Mesenchymal stem cell (in vitro differentiated cells and primary cell): ENCODE data around the gene RBKS.
A peak's percentile ranks its signal among the peaks of the same experiment; 100 is the strongest.

Source experiments
- DNase-seq: peaks from one replicate; pipeline ENCODE4 v3.0.0-alpha.2; 2013
- H2AFZ ChIP-seq: one replicate; pipeline ENCODE4 v1.6.1; 2013; ENCODE audit warnings: low read depth, mild to moderate bottlenecking, control low read depth, inconsistent platforms, low read length, moderate library complexity
- H2AK5ac ChIP-seq: 2 replicates; pipeline ENCODE4 v1.6.1; 2013; ENCODE audit warnings: low read length, moderate library complexity, mild to moderate bottlenecking, inconsistent platforms; ENCODE audit not compliant: severe bottlenecking
- H2BK120ac ChIP-seq: one replicate; pipeline ENCODE4 v1.6.1; 2013; ENCODE audit warnings: low read depth, mild to moderate bottlenecking, inconsistent platforms, low read length, moderate library complexity
- H2BK12ac ChIP-seq, 2 experiments: one replicate each; pipeline ENCODE4 v1.6.1; 2013; ENCODE audit warnings: inconsistent platforms in 2 of 2, low read length in 2 of 2, mild to moderate bottlenecking in 2 of 2, moderate library complexity in 2 of 2, control low read depth in 1 of 2
- H2BK15ac ChIP-seq: one replicate; pipeline ENCODE4 v1.6.1; 2013; ENCODE audit warnings: mild to moderate bottlenecking, low read depth, inconsistent platforms; ENCODE audit not compliant: poor library complexity, severe bottlenecking
- H2BK5ac ChIP-seq: 2 replicates; pipeline ENCODE4 v1.6.1; 2013; ENCODE audit warnings: low read depth, mild to moderate bottlenecking, low read length, control low read depth, inconsistent platforms; ENCODE audit not compliant: poor library complexity, severe bottlenecking
- H3K14ac ChIP-seq, 2 experiments: one replicate each; pipeline ENCODE4 v1.6.1; 2013; ENCODE audit warnings: inconsistent platforms in 2 of 2, low read length in 2 of 2, control low read depth in 1 of 2, mild to moderate bottlenecking in 1 of 2, moderate library complexity in 1 of 2
- H3K18ac ChIP-seq, 2 experiments: one replicate each; pipeline ENCODE4 v1.6.1; 2013; ENCODE audit warnings: inconsistent platforms in 2 of 2, low read length in 2 of 2, control low read depth in 1 of 2, low read depth in 1 of 2, mild to moderate bottlenecking in 1 of 2
- H3K23ac ChIP-seq, 2 experiments: one replicate each; pipeline ENCODE4 v1.6.1; 2013; ENCODE audit warnings: inconsistent platforms in 2 of 2, low read length in 2 of 2, mild to moderate bottlenecking in 2 of 2, moderate library complexity in 2 of 2, control low read depth in 1 of 2
- H3K27ac ChIP-seq: 2 replicates; pipeline ENCODE4 v1.5.1; 2013; ENCODE audit warnings: mild to moderate bottlenecking, moderate library complexity, low read length, control low read depth, inconsistent platforms; ENCODE audit not compliant: poor library complexity, severe bottlenecking
- H3K27me3 ChIP-seq, 2 experiments: 2 replicates each; pipeline versions ENCODE4 v1.6.1 to v1.7.0; 2013; ENCODE audit warnings: low read length in 2 of 2, mild to moderate bottlenecking in 2 of 2, moderate library complexity in 2 of 2, control low read depth in 1 of 2, inconsistent platforms in 1 of 2; ENCODE audit not compliant: control insufficient read depth in 1 of 2, insufficient read depth in 1 of 2
- H3K36me3 ChIP-seq, 2 experiments: 2 replicates each; pipeline versions ENCODE4 v1.6.1 to v1.7.0; 2013; ENCODE audit warnings: low read length in 2 of 2, control low read depth in 1 of 2, inconsistent platforms in 1 of 2, low read depth in 1 of 2, mild to moderate bottlenecking in 1 of 2; ENCODE audit not compliant: insufficient read depth in 2 of 2, control insufficient read depth in 1 of 2
- H3K4ac ChIP-seq, 2 experiments: one replicate each; pipeline ENCODE4 v1.6.1; 2013; ENCODE audit warnings: inconsistent platforms in 2 of 2, low read length in 2 of 2, mild to moderate bottlenecking in 2 of 2, moderate library complexity in 2 of 2, control low read depth in 1 of 2, low read depth in 1 of 2
- H3K4me1 ChIP-seq: 2 replicates; pipeline ENCODE4 v1.6.1; 2013; ENCODE audit warnings: low read depth, low read length, control low read depth; ENCODE audit not compliant: control insufficient read depth, insufficient read depth
- H3K4me2 ChIP-seq: 2 replicates; pipeline ENCODE4 v1.6.1; 2013; ENCODE audit warnings: low read length, mild to moderate bottlenecking, inconsistent platforms; ENCODE audit not compliant: poor library complexity, severe bottlenecking
- H3K4me3 ChIP-seq, 2 experiments: 2 replicates each; pipeline versions ENCODE4 v1.5.1 to v1.7.0; 2013; ENCODE audit warnings: low read length in 2 of 2, mild to moderate bottlenecking in 2 of 2, control low read depth in 1 of 2, low read depth in 1 of 2; ENCODE audit not compliant: insufficient read depth in 1 of 2
- H3K79me1 ChIP-seq: replicated peaks from 2 replicates; pipeline ENCODE4 v1.6.1; 2013; ENCODE audit warnings: mild to moderate bottlenecking, control low read depth, low read length, inconsistent platforms; ENCODE audit not compliant: poor library complexity, severe bottlenecking
- H3K9ac ChIP-seq: 2 replicates; pipeline ENCODE4 v1.7.0; 2013; ENCODE audit warnings: mild to moderate bottlenecking, low read length, moderate library complexity
- H3K9me3 ChIP-seq: 2 replicates; pipeline ENCODE4 v1.7.0; 2013; ENCODE audit warnings: mild to moderate bottlenecking, low read length; ENCODE audit not compliant: control insufficient read depth
- H4K8ac ChIP-seq: one replicate; pipeline ENCODE4 v1.6.1; 2013; ENCODE audit warnings: inconsistent platforms, mild to moderate bottlenecking, low read length, moderate library complexity
- H4K91ac ChIP-seq: one replicate; pipeline ENCODE4 v1.6.1; 2013; ENCODE audit warnings: mild to moderate bottlenecking, low read length, inconsistent platforms
- WGBS: methylation state at CpG from one replicate; pipeline ENCODE4 v1.1.7; 2013; ENCODE audit warnings: mixed read lengths; 5-methylcytosine and 5-hydroxymethylcytosine counted together

RBKS gene

GRCh38 chr2:27887111-27887510 lies 3.1 kb downstream of the RBKS start:
- no peak for DNase-seq
- WGBS: 60% methylated on average over 1 of the region's 2 CpGs

GRCh38 chr2:27886322-27886721 lies 3.9 kb downstream of the RBKS start:
- Histone ChIP-seq H3K14ac (no peak overlapping the region), H2BK15ac (no peak overlapping the region), H3K4me3 (no peak overlapping the region), H2BK5ac (no peak overlapping the region), H2AFZ (no peak overlapping the region), H3K23ac (no peak overlapping the region), H3K27ac (peak overlapping the region; percentile 38), H4K8ac (no peak overlapping the region), H2AK5ac (no peak overlapping the region), H3K27me3 (no peaks in the 10 kb centered on the region), H3K9ac (peak overlapping the region; percentile 65), H4K91ac (no peak overlapping the region), H3K9me3 (peaks cover 4% of the 10 kb centered on the region), H3K36me3 (no peaks in the 10 kb centered on the region), H3K18ac (no peak overlapping the region), H3K79me1 (peaks cover 5% of the 10 kb centered on the region), H2BK12ac (no peak overlapping the region), H3K4ac (no peak overlapping the region), H3K4me2 (no peak overlapping the region), H2BK120ac (no peak overlapping the region), H3K4me1 (peaks cover 7% of the 10 kb centered on the region)
- WGBS: 95% methylated on average over 4 of the region's 6 CpGs
- no peak for DNase-seq

More at GRCh38 chr2:27887111-27887510, 3.1 kb downstream of the RBKS start:
- H3K36me3 ChIP-seq: no peaks in the 10 kb centered on the region
- no peak overlapping the region for H2AFZ ChIP-seq
- no peak overlapping the region for H2BK12ac ChIP-seq
- H3K9ac ChIP-seq: no peak overlapping the region
- H2BK15ac ChIP-seq: no peak overlapping the region
- no peak overlapping the region for H4K8ac ChIP-seq
- H3K4me1 ChIP-seq: peaks cover 7% of the 10 kb centered on the region
- no peak overlapping the region for H2BK120ac ChIP-seq
- no peak overlapping the region for H2BK5ac ChIP-seq
- no peaks in the 10 kb centered on the region for H3K27me3 ChIP-seq
- no peak overlapping the region for H3K27ac ChIP-seq
- peaks cover 7% of the 10 kb centered on the region for H3K79me1 ChIP-seq
- H3K18ac ChIP-seq: no peak overlapping the region
- peak overlapping the region; percentile 13 for H2AK5ac ChIP-seq
- peaks cover 4% of the 10 kb centered on the region for H3K9me3 ChIP-seq
- H3K4ac ChIP-seq: no peak overlapping the region
- no peak overlapping the region for H3K14ac ChIP-seq
- H4K91ac ChIP-seq: no peak overlapping the region
- no peak overlapping the region for H3K4me2 ChIP-seq
- no peak overlapping the region for H3K4me3 ChIP-seq
- H3K23ac ChIP-seq: no peak overlapping the region

- Histone ChIP-seq H3K23ac (no peak overlapping the region), H3K4me3 (no peak overlapping the region), H3K9me3 (peaks cover 4% of the 10 kb centered on the region), H3K4me1 (peaks cover 7% of the 10 kb centered on the region), H3K14ac (no peak overlapping the region), H4K91ac (no peak overlapping the region), H3K79me1 (peaks cover 2% of the 10 kb centered on the region), H2BK12ac (no peak overlapping the region), H3K9ac (peak overlapping the region; percentile 65), H3K18ac (no peak overlapping the region), H3K27me3 (no peaks in the 10 kb centered on the region), H2BK15ac (no peak overlapping the region), H3K27ac (peak overlapping the region; percentile 45), H3K4me2 (no peak overlapping the region), H3K36me3 (no peaks in the 10 kb centered on the region), H2AFZ (no peak overlapping the region), H2BK5ac (no peak overlapping the region), H4K8ac (no peak overlapping the region), H2BK120ac (no peak overlapping the region), H3K4ac (no peak overlapping the region), H2AK5ac (no peak overlapping the region)
- 60% methylated on average over 1 of the region's 1 CpG for WGBS
- no peak for DNase-seq
Measured at GRCh38 chr2:27885661-27886060, 4.5 kb downstream of the RBKS start.

- WGBS: 98% methylated on average over 1 of the region's 1 CpG
Measured at GRCh38 chr2:27885234-27885633, 5.0 kb downstream of the RBKS start.

More at GRCh38 chr2:27885234-27885633, 5.0 kb downstream of the RBKS start:
- H3K36me3 ChIP-seq: no peaks in the 10 kb centered on the region
- no peak overlapping the region for H3K4me3 ChIP-seq
- no peak overlapping the region for H2BK5ac ChIP-seq
- no peak overlapping the region for H2BK120ac ChIP-seq
- H2AFZ ChIP-seq: no peak overlapping the region
- H3K79me1 ChIP-seq: peaks cover 2% of the 10 kb centered on the region
- no peak overlapping the region for H2BK15ac ChIP-seq
- H3K4me2 ChIP-seq: no peak overlapping the region
- H4K91ac ChIP-seq: no peak overlapping the region
- H4K8ac ChIP-seq: no peak overlapping the region
- H3K18ac ChIP-seq: no peak overlapping the region
- peak overlapping the region; percentile 65 for H3K9ac ChIP-seq
- no peak for DNase-seq
- no peak overlapping the region for H3K4ac ChIP-seq
- no peak overlapping the region for H3K23ac ChIP-seq
- H3K14ac ChIP-seq: no peak overlapping the region
- H3K4me1 ChIP-seq: peaks cover 7% of the 10 kb centered on the region
- peaks cover 8% of the 10 kb centered on the region for H3K9me3 ChIP-seq
- H2BK12ac ChIP-seq: no peak overlapping the region
- H2AK5ac ChIP-seq: no peak overlapping the region
- peak overlapping the region; percentile 45 for H3K27ac ChIP-seq
- H3K27me3 ChIP-seq: no peaks in the 10 kb centered on the region
